Stimulated activated effector memory CD8-positive, alpha-beta T cell treated with anti-CD3 and anti-CD28 coated beads, Interleukin-12 subunit alpha, Interleukin-12 subunit beta, amount 100 ng/mL, for 72 hours (primary cell): Measurements from ENCODE around the gene SNIP1.
"Not testable (repeated sequence)": the region's sequence is repeated elsewhere in the genome, so short reads cannot be mapped to it uniquely, and the experiment has no call there.

Source experiments
- ATAC-seq: fragments of 150-1000 bp; cut with Tn5 transposase; 2 replicates; pipeline ENCODE4 v1.10.0; 2021
- DNase-seq, 2 donors: peaks; one replicate each; pipeline ENCODE4 v3.0.0; 2021 to 2022; ENCODE audit warnings: low spot score in 2 of 2
- H3K27ac Mint-ChIP-seq: one replicate; pipeline ENCODE4 v1.8.0; 2022; ENCODE audit warnings: mild to moderate bottlenecking, mixed read lengths
- H3K36me3 Mint-ChIP-seq: one replicate; pipeline ENCODE4 v1.8.0; 2022; ENCODE audit warnings: mild to moderate bottlenecking, mixed read lengths
- H3K4me1 Mint-ChIP-seq: one replicate; pipeline ENCODE4 v1.8.0; 2022; ENCODE audit warnings: mixed read lengths
- H3K4me3 Mint-ChIP-seq: one replicate; pipeline ENCODE4 v1.8.0; 2022; ENCODE audit warnings: mild to moderate bottlenecking, mixed read lengths
- H3K9me3 Mint-ChIP-seq: one replicate; pipeline ENCODE4 v1.8.0; 2022; ENCODE audit warnings: mixed read lengths

The SNIP1 gene

GRCh38 chr1:37564892-37565291 lies 10.8 kb upstream of the SNIP1 start:
- Mint-ChIP-seq H3K27ac (no peak overlapping the region), H3K36me3 (peaks cover 57% of the 10 kb centered on the region), H3K9me3 (no peaks in the 10 kb centered on the region), H3K4me1 (no peaks in the 10 kb centered on the region), H3K4me3 (no peak overlapping the region)
- ATAC-seq = no peak
- no peak for DNase-seq

DNA sequence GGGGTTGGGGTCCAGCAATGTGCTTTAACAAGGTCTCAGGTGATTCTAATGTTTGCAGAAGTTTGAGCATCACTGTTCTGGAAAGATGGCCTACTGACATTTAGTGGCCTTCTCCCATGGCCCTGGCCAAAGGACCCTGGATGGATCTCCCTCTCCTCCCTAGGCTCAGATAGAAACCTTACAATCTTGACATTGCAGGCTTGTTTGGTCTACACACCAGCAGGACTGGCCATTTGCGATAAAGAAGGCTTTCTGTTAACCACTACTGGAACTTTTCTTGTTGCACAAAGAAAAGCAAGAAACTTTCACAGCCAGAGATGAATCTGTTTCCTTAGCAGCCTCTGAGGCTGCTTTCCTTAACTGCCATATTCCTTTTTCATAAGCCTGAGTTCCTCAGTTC lies 8.9 kb upstream of the SNIP1 start:
- H3K9me3 Mint-ChIP-seq = no peaks in the 10 kb centered on the region
- peaks cover 38% of the 10 kb centered on the region for H3K36me3 Mint-ChIP-seq
- H3K27ac Mint-ChIP-seq = peak overlapping the region; percentile 69
- H3K4me3 Mint-ChIP-seq = no peak overlapping the region
- ATAC-seq (no peak), DNase-seq (no peak)
- H3K4me1 Mint-ChIP-seq = no peaks in the 10 kb centered on the region

DNA sequence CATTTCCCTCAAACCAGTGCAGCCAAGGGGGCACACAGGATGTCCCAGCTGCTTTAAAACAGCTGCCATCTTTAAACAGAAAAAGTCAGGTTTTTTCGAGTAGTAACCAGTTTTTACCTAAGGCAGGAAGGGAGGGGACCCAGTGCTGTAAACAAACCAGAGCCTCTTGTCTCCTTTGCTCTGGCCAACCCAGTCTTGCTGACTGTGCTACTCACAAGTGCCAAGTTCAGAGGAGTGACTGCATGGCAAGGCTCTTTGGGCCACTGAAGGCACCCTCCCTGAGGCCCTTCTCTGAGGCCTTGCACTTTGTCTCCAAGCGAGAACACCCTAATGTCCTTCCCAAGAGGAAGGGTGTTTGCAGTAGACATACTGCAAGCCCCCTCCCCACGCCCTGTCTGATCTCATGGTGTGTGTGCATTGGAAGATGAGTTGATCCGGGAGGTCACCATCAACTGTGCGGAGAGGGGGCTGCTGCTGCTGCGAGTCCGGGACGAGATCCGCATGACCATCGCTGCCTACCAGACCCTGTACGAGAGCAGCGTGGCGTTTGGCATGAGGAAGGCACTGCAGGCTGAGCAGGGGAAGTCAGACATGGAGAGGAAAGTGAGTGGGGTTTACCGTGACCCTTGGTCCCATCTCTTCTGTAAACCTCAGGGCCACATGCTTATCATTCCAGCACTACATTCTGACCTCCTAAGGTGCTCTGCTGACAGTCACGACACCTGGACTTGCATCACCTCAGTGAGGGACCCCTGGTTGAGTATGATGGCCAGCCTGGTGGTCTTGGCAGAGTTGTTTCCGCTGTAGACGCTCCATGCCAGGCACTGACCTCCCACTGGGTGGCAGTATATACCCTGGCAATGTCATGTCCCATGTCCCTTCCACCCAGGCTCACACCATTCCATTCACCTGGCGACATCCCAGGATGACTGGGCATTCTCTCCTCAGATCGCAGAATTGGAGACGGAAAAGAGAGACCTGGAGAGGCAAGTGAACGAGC lies 7.3 kb upstream of the SNIP1 start:
- H3K36me3 Mint-ChIP-seq = peaks cover 23% of the 10 kb centered on the region
- no peak overlapping the region for H3K4me3 Mint-ChIP-seq
- no peaks in the 10 kb centered on the region for H3K9me3 Mint-ChIP-seq
- DNase-seq (peak in 1 of 2 donors; percentile 68), ATAC-seq (peak; percentile 70)
- no peaks in the 10 kb centered on the region for H3K4me1 Mint-ChIP-seq
- H3K27ac Mint-ChIP-seq = peak overlapping the region; percentile 57

- no peak for ATAC-seq
- Mint-ChIP-seq H3K4me1 (no peaks in the 10 kb centered on the region), H3K4me3 (no peak overlapping the region), H3K27ac (no peak overlapping the region), H3K9me3 (no peaks in the 10 kb centered on the region), H3K36me3 (peaks cover 14% of the 10 kb centered on the region)
- no peak for DNase-seq
Measured at GRCh38 chr1:37560401-37561132, 6.5 kb upstream of the SNIP1 start.

DNA sequence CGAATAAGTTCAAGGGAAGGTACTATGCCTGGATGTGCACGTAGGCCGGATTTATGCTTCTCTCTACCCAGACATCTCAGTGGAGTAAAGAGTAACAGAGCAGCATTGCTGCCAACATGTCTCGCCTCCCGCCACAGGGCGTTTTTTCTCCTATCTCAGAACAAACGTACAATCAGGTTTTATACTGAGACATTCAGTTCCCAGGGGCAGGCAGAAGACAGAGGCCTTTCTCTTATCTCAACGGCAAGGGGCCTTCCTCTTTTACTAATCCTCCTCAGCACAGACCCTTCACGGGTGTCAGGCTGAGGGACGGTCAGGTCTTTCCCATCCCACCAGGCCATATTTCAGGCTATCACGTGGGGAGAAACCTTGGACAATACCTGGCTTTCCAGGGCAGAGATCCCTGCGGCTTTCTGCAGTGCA lies 5.9 kb upstream of the SNIP1 start:
- not testable (repeated sequence) for H3K36me3 Mint-ChIP-seq, DNase-seq, H3K27ac Mint-ChIP-seq, H3K9me3 Mint-ChIP-seq, ATAC-seq, H3K4me3 Mint-ChIP-seq, H3K4me1 Mint-ChIP-seq

GRCh38 chr1:37559080-37559479 lies 5.0 kb upstream of the SNIP1 start:
- peaks cover 4% of the 10 kb centered on the region for H3K4me1 Mint-ChIP-seq
- peaks cover 3% of the 10 kb centered on the region for H3K36me3 Mint-ChIP-seq
- no peak overlapping the region for H3K4me3 Mint-ChIP-seq
- DNase-seq = no peak
- ATAC-seq = no peak
- no peak overlapping the region for H3K27ac Mint-ChIP-seq
- no peaks in the 10 kb centered on the region for H3K9me3 Mint-ChIP-seq

DNA sequence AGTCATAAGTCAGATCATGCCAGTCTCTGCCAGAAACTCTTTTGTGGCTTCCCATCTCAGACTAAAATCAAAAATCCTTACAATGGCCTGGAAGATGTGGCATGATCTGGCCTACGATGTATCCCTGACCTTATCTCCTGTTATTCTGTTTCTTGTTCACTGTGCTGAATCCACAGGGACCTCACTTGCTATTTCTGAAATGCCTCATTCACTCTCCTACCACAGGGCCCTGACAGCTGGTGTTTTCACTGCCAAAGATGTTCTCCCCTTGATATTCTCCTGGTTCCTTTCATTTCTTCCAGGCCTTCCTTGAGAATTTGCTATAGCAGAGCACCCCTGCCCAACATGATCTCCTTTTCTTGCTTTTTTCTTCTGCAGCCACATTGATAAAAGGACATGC lies 4.3 kb upstream of the SNIP1 start:
- peaks cover 5% of the 10 kb centered on the region for H3K36me3 Mint-ChIP-seq
- H3K27ac Mint-ChIP-seq = no peak overlapping the region
- H3K4me3 Mint-ChIP-seq = no peak overlapping the region
- ATAC-seq (no peak), DNase-seq (no peak)
- H3K4me1 Mint-ChIP-seq = peaks cover 8% of the 10 kb centered on the region
- H3K9me3 Mint-ChIP-seq = no peaks in the 10 kb centered on the region

DNA sequence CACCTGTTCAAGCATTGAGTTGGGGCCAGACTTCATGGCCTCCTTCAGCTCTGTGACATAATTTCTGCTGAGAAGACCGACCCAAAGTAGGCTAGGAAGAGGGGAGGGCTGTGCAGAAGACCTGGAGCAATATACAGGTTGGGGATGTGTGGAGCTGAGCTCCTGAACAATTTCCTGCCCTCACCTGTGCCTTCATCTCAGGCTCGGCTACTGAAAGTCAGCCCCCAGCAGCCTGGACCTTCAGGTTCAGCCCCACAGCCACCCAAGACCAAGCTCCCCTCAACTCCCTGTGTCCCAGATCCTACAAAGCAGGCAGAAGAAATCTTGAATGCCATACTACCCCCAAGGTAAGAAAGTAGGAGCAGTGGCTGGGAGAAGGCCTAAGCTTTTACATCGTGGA lies 3.3 kb upstream of the SNIP1 start:
- DNase-seq (no peak), ATAC-seq (no peak)
- peaks cover 15% of the 10 kb centered on the region for H3K36me3 Mint-ChIP-seq
- peaks cover 18% of the 10 kb centered on the region for H3K4me1 Mint-ChIP-seq
- no peak overlapping the region for H3K4me3 Mint-ChIP-seq
- H3K27ac Mint-ChIP-seq = no peak overlapping the region
- H3K9me3 Mint-ChIP-seq = no peaks in the 10 kb centered on the region

- ATAC-seq = no peak
- H3K9me3 Mint-ChIP-seq = no peaks in the 10 kb centered on the region
- no peak within 1 kb of the TSS for H3K27ac Mint-ChIP-seq
- peaks cover 21% of the 10 kb centered on the region for H3K36me3 Mint-ChIP-seq
- no peak within 1 kb of the TSS for H3K4me3 Mint-ChIP-seq
- DNase-seq = peak in 1 of 2 donors; percentile 67
- H3K4me1 Mint-ChIP-seq = peaks cover 25% of the 10 kb centered on the region
Measured at GRCh38 chr1:37556712-37557196, 2.7 kb upstream of the SNIP1 start, which contains the start of gene DNALI1. TSS of gene DNALI1 (plus strand) at chr1:37556940. CDS start at chr1:37556995, 55 bp downstream.

GRCh38 chr1:37553598-37553926 lies 531 bp downstream of the SNIP1 start:
- Mint-ChIP-seq H3K4me3 (peak overlapping the region; percentile 92), H3K27ac (peak overlapping the region; percentile 98), H3K9me3 (no peaks in the 10 kb centered on the region), H3K4me1 (peaks cover 50% of the 10 kb centered on the region), H3K36me3 (peaks cover 53% of the 10 kb centered on the region)
- ATAC-seq (peak; percentile 20), DNase-seq (no peak)

- Mint-ChIP-seq H3K4me1 (peaks cover 50% of the 10 kb centered on the region), H3K4me3 (no peak overlapping the region), H3K9me3 (no peaks in the 10 kb centered on the region), H3K27ac (no peak overlapping the region), H3K36me3 (peaks cover 95% of the 10 kb centered on the region)
- no peak for ATAC-seq
- DNase-seq = no peak
Measured at GRCh38 chr1:37549341-37549740, 4.8 kb downstream of the SNIP1 start.

DNA sequence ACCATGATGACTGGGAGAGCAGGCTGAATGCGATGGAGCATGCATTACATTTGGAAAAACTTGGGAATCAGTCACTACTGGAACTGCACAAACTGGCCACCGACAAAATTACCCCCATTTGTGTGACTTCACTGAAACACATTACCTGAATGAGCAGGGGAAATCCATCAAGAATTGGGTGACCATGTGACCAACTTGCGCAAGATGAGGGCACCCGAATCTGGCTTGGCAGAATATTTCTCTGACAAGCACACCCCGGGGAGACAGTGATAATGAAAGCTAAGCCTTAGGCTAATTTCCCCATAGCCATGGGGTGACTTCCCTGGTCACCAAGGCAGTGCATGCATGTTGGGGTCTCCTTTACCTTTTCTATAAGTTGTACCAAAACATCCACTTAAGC lies 9.1 kb downstream of the SNIP1 start:
- Mint-ChIP-seq H3K4me1 (peaks cover 16% of the 10 kb centered on the region), H3K27ac (peak overlapping the region; percentile 58), H3K4me3 (no peak overlapping the region), H3K9me3 (no peaks in the 10 kb centered on the region), H3K36me3 (peaks cover 100% of the 10 kb centered on the region)
- ATAC-seq (no peak), DNase-seq (no peak)

- Mint-ChIP-seq H3K36me3 (peaks cover 100% of the 10 kb centered on the region), H3K4me1 (peaks cover 11% of the 10 kb centered on the region), H3K9me3 (no peaks in the 10 kb centered on the region), H3K4me3 (no peak overlapping the region), H3K27ac (peak overlapping the region; percentile 58)
- ATAC-seq (no peak), DNase-seq (no peak)
Measured at GRCh38 chr1:37544530-37544929, 9.6 kb downstream of the SNIP1 start.

DNA sequence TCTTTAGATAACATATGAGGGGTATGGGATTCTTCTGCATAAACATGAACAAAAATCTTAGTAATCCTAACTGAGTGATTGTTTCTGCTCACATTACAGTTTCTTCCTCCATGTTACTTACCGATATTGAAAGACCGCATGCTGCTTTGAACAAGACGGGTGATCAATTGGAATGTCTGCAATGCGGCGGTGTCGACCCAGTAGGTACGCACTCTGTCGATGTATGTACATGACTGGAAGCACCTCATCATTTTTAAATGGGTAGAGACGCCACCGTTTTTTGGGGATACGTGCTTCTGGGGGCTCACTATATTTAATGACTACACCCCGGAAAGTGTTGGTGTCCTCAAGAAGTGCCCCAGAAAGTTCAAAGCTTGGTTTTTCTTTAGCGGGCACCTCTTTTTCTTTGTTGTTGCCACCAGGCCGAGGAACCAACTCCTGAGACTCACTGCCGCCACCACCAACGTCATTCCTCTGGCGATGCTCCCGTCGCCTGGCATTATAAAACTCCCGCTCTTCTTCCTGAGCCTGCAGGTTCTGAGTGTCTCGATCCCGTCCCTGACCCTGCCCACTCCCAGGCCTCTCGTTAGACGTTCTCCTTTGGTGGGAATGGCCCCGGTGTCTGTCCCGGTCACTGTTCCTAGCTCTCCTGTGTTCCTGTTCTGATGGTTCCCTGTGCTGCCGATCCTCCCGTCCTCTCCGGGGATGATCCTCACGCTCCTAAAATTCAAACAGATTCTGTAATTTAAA lies 13.9 kb downstream of the SNIP1 start:
- H3K4me3 Mint-ChIP-seq = no peak overlapping the region
- H3K4me1 Mint-ChIP-seq = peaks cover 22% of the 10 kb centered on the region
- no peaks in the 10 kb centered on the region for H3K9me3 Mint-ChIP-seq
- peaks cover 100% of the 10 kb centered on the region for H3K36me3 Mint-ChIP-seq
- peak overlapping the region; percentile 73 for H3K27ac Mint-ChIP-seq
- ATAC-seq = no peak
- DNase-seq = no peak

DNA sequence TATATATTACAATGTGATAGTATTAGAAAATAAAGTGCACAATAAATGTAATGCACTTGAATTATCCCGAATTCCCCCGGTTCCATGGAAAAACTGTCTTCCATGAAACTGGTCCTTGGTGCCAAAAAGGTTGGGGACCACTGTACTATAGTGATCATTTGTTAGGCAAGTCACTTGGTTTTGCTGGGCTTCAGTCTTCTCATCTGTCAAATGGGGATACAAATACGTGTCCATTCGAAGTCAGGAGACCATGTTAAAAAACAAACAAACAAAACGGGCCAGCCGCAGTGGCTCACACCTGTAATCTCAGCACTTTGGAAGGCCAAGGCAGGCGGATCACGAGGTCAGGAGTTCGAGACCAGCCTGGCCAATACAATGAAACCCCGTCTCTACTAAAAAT lies 14.9 kb downstream of the SNIP1 start:
- H3K27ac Mint-ChIP-seq, H3K9me3 Mint-ChIP-seq, DNase-seq, ATAC-seq, H3K4me3 Mint-ChIP-seq: not testable (repeated sequence)
- Mint-ChIP-seq H3K36me3 (peaks cover 100% of the 10 kb centered on the region), H3K4me1 (peaks cover 29% of the 10 kb centered on the region)
